Suprapubic skin (tissue), 4 donors: Measurements from ENCODE around the gene BIRC2. TPM values are rescaled to one million over a fixed set of nuclear protein-coding genes. Genes with fewer than 3 reads are reported as not detected.

Source experiments
- DNase-seq, 2 donors: peaks; one replicate each; pipeline ENCODE4 v3.0.0-alpha.2; 2019; ENCODE audit warnings: low spot score in 2 of 2
- H3K27ac ChIP-seq: fragments of 200-600 bp; sonication (generic); one replicate; pipeline ENCODE4 v1.5.1; 2019
- H3K27me3 ChIP-seq: fragments of 200-600 bp; sonication (generic); one replicate; pipeline ENCODE4 v1.5.1; 2019
- H3K36me3 ChIP-seq: fragments of 200-600 bp; sonication (generic); one replicate; pipeline ENCODE4 v1.5.1; 2019
- H3K4me1 ChIP-seq: fragments of 200-600 bp; sonication (generic); one replicate; pipeline ENCODE4 v1.5.1; 2019
- H3K4me3 ChIP-seq: fragments of 200-600 bp; sonication (generic); one replicate; pipeline ENCODE4 v1.5.1; 2019; ENCODE audit warnings: mild to moderate bottlenecking
- H3K9me3 ChIP-seq: fragments of 200-600 bp; sonication (generic); one replicate; pipeline ENCODE4 v1.5.1; 2019
- EP300 ChIP-seq: sonication (generic); formaldehyde crosslinking; IDR thresholded peaks from one replicate; pipeline ENCODE4 v1.6.1; 2017; ENCODE audit warnings: antibody characterized with exemption
- POLR2A ChIP-seq, 2 donors: fragments of 450-650 bp; IDR thresholded peaks; one replicate each; pipeline ENCODE4 v1.6.1; 2017; ENCODE audit warnings: antibody characterized with exemption in 2 of 2, mild to moderate bottlenecking in 2 of 2, moderate library complexity in 2 of 2
- POLR2AphosphoS5 ChIP-seq, 3 donors: sonication (generic); formaldehyde crosslinking; IDR thresholded peaks; one replicate each; pipeline ENCODE4 v1.6.1; 2017; ENCODE audit warnings: antibody characterized with exemption in 3 of 3
- WGBS: methylation state at CpG from one replicate; pipeline ENCODE4 v1.1.5; 2018; 5-methylcytosine and 5-hydroxymethylcytosine counted together
- total RNA-seq, 4 donors: library from RNA; depleted of rRNA; stranded (reverse); fragments of >200 nt; gene quantifications; one replicate each; pipeline ENCODE4 v1.1.0, GENCODE V29; 2016
- TF ChIP-seq, protein P1 (sequence below), 2 donors: fragments of 200-600 bp in 1 of 2; fragments of 450-650 bp in 1 of 2; sonication (generic) in 1 of 2; IDR thresholded peaks; one replicate each; pipeline ENCODE4 v1.5.1; 2016 to 2019; ENCODE audit warnings: antibody characterized with exemption in 2 of 2, mild to moderate bottlenecking in 1 of 2, moderate library complexity in 1 of 2

Gene BIRC2
- total RNA-seq, 4 donors from 2014 or later, result 56.9 to 76.5 (median 64.6) TPM

DNA sequence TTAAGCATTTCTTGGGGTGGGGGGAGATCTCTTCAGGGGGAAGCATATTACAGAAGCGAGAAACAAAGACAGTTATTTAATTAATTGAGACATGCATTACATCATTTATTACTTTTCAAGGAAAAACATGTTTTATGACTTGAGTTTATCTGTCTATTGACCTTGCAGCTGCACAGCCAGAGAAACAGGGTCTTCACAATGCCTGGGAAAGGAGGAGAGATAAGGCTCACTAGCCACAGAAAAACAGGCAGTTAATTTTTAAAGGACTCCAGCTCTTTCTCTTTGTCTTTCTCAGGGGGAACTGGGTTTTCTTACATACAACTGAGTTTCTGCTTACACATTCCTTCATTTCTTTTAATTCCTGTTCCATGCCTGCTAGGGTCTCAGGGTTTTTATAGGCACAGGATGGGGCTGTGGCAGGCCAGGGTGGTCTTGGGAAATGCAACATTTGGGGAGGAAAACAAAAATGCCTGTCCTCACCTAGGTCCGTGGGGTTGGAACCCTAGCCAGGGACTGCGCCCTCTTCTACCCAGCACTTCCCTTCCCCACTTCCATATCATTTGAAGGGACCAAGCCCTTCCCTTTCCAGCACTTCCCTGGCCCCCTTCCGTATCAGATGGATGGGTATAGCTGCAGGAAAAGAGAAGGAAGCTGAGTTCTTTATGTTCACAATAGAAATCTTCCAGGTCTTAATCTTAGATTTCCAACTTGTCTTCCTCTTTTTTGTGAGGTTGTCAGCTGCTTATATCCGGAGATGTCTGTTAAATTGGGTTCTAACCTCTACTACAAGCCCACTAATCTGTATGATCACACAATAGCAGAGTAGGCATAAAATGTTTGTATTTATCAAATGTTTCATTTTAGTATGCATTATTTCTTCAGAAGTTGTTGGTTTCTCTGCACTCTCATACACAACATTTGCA lies 38.3 kb downstream of the BIRC2 start:
- no peaks in the 10 kb centered on the region for H3K27me3 ChIP-seq
- H3K36me3 ChIP-seq, result peaks cover 55% of the 10 kb centered on the region
- TF ChIP-seq POLR2AphosphoS5 (IDR thresholded peaks at IDR 0.05) (no peak), POLR2A (IDR thresholded peaks at IDR 0.05) (no peak), EP300 (no peak)
- TF ChIP-seq, protein P1, sequence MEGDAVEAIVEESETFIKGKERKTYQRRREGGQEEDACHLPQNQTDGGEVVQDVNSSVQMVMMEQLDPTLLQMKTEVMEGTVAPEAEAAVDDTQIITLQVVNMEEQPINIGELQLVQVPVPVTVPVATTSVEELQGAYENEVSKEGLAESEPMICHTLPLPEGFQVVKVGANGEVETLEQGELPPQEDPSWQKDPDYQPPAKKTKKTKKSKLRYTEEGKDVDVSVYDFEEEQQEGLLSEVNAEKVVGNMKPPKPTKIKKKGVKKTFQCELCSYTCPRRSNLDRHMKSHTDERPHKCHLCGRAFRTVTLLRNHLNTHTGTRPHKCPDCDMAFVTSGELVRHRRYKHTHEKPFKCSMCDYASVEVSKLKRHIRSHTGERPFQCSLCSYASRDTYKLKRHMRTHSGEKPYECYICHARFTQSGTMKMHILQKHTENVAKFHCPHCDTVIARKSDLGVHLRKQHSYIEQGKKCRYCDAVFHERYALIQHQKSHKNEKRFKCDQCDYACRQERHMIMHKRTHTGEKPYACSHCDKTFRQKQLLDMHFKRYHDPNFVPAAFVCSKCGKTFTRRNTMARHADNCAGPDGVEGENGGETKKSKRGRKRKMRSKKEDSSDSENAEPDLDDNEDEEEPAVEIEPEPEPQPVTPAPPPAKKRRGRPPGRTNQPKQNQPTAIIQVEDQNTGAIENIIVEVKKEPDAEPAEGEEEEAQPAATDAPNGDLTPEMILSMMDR (IDR thresholded peaks at IDR 0.05), result no peak
- no peak overlapping the region for H3K4me3 ChIP-seq
- DNase-seq, result no peak
- H3K27ac ChIP-seq, result no peak overlapping the region
- WGBS, result 85% methylated on average over 5 of the region's 5 CpGs
- H3K4me1 ChIP-seq, result no peaks in the 10 kb centered on the region
- H3K9me3 ChIP-seq, result no peaks in the 10 kb centered on the region

DNA sequence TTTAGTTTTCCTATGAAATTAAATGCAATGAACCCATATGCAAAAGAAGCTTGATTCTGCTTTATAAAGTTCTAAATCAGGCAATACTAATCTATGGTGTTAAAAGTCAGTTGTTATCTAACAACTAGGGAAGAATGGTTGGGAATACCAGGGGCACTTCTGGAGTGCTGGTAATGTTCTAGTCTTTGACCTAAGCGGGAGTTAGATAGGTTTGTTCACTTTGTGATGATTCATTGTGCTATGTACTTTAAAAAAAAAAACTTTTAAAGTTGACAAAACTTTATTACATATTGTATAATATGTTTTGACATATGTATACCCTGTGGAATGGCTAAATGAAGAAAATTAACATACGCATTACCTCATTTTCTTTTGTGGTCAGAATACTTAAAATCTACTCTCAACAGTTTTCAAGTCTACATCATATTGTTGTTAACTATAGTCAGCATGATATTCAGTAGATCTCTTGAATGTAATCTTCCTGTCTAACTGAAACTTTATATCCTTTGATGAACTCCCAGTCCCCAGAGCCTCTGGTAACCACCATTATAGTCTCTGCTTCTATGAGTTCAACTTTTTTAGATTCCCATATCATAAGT lies 39.2 kb downstream of the BIRC2 start:
- no peak for DNase-seq
- 96% methylated on average over 2 of the region's 2 CpGs for WGBS
- no peak for TF ChIP-seq POLR2AphosphoS5 (IDR thresholded peaks at IDR 0.05)
- no peak for TF ChIP-seq EP300
- TF ChIP-seq, protein P1 (IDR thresholded peaks at IDR 0.05), result no peak
- TF ChIP-seq POLR2A (IDR thresholded peaks at IDR 0.05), result no peak
- Histone ChIP-seq H3K4me3 (no peak overlapping the region), H3K36me3 (peaks cover 52% of the 10 kb centered on the region), H3K9me3 (no peaks in the 10 kb centered on the region), H3K4me1 (no peaks in the 10 kb centered on the region), H3K27me3 (no peaks in the 10 kb centered on the region), H3K27ac (no peak overlapping the region)

DNA sequence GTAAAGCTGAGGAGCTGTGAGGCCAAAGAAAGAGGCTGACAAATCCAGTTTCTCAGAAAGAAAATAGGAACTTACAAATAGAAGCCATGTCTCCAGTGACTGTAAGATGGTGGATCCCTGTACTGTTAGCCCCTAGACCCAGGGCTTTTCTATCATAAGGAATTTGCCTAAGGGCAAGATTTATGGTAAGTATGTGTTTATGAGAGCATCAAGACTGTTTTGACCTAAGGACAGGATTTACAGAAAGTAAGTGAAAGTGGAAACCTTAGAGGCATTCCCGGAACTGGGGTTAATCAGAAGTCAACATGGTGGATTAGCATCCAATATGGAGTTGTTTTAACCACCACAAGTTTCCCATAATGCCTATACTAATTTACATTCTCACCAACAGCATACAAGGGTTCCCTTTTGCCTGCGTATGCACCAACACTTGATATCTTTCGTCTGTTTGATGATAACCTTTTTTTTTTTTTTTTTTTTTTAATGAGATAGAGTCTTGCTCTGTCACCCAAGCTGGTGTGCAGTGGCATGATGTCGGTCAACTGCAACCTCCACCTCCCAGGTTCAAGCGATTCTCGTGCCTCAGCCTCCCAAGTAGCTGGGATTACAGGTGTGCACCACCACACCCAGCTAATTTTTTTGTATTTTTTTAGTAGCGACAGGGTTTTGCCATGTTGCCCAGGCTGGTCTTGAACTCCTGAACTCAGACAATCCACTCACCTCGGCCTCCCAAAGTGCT lies 40.2 kb downstream of the BIRC2 start:
- Histone ChIP-seq H3K36me3 (peaks cover 55% of the 10 kb centered on the region), H3K4me1 (no peaks in the 10 kb centered on the region), H3K9me3 (no peaks in the 10 kb centered on the region), H3K27ac (no peak overlapping the region), H3K27me3 (no peaks in the 10 kb centered on the region), H3K4me3 (no peak overlapping the region)
- no peak for DNase-seq
- TF ChIP-seq POLR2A (IDR thresholded peaks at IDR 0.05) (no peak), POLR2AphosphoS5 (IDR thresholded peaks at IDR 0.05) (no peak)
- TF ChIP-seq, protein P1 (IDR thresholded peaks at IDR 0.05), result no peak
- 83% methylated on average over 8 of the region's 8 CpGs for WGBS

DNA sequence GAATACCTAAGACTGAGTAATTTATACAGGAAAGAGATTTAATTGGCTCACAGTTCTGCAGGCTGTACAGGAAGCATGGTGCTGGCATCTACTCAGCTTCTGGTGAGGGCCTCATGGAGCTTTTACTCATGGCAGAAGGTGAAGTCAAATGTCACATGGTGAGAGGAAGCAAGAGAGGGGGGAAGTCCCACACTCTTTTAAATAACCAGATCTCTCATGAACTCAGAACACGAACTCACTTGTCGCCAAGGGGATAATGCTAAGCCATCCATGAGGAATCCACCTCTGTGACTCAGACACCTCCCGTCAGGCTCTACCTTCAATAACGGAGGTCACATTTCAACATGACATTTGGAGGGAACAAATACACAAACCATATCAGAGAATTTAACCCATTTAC lies 42.2 kb downstream of the BIRC2 start:
- H3K36me3 ChIP-seq, result peaks cover 68% of the 10 kb centered on the region
- no peaks in the 10 kb centered on the region for H3K4me1 ChIP-seq
- H3K27ac ChIP-seq, result no peak overlapping the region
- H3K4me3 ChIP-seq, result no peak overlapping the region
- H3K9me3 ChIP-seq, result no peaks in the 10 kb centered on the region
- H3K27me3 ChIP-seq, result no peaks in the 10 kb centered on the region
- no peak for TF ChIP-seq POLR2A (IDR thresholded peaks at IDR 0.05)
- TF ChIP-seq, protein P1 (IDR thresholded peaks at IDR 0.05), result no peak
- no peak for TF ChIP-seq EP300
- no peak for TF ChIP-seq POLR2AphosphoS5 (IDR thresholded peaks at IDR 0.05)
- no peak for DNase-seq
- WGBS, result 93% methylated on average over 4 of the region's 4 CpGs
